GM04504 (cell line): Measurements from ENCODE around the gene SULT1C3.

ENCODE experiments used
- DNase-seq: peaks from one replicate; pipeline ENCODE4 v3.0.0-alpha.2; 2012; ENCODE audit warnings: low read depth

Gene SULT1C3

GRCh38 chr2:108239786-108240185 is at the start of gene SULT1C3:
TSS of gene SULT1C3 (plus strand) at chr2:108239968. CDS start at chr2:108247195, 7,227 bp downstream.
- no peak for DNase-seq

DNA sequence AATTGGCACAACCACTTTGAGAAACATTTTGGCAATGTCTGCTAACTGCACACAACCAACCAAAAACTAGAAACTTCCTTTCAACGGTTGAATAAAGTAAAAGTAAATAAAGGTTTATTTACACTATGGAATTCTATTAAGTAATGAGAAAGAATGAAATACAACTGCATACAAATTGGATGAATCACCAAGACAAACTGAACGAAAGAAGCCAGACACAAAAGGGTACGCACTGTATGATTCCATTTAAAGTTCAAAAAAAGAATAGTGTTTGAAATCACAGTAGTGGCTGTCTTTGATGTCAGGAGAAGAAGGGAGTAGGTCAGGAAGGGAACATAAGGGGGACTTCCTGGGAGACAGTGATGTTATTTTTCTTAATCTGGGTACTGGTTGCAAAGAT is 46.5 kb upstream of the SULT1C3 start:
- no peak for DNase-seq

DNA sequence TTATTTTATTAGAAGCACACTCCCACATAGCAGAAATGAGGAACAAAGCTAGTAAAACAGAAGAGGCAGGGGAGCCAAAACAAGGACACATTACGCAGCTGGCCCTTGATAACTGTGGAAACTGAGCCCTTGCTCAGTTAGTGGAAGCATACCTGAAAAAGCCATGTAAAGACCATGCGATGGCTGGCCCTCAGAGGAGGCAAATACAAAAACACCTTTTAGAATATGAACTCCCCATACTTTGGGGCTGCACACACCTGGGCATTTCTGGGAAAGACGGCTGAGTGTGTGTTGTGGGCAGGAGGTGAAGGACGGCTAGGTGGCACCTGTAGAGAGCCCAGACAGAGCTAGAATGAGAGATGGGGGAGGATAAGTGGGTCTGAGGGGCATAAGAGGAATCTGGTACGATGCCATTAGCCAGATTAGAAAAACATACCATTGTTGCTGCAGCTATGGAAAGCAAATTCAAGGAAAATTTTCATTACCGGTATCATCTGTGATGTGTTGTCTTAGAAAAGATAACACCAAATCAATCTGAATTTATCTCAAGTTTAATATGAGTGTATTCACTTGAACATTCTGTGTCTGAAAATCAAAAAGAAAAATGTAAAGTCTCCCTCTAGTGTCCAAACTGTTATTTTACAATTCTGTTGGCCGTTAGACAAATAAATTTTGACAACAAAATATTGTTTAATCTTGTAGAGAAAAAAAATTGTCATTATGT is 45.2 kb upstream of the SULT1C3 start:
- no peak for DNase-seq

DNA sequence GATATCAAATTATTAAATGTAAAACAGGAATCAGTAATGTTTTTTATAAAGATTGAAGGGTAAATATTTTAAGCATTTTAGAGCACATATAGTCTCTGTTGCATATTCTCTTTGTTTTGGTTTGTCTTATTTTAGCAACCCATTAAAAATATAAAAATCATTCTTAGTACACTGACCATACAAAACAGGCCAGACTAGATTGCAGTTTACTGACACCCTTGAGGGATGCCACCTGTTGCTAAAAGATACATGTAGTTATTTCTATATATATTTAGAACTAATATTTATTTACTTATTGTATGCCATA is 44.7 kb upstream of the SULT1C3 start:
- no peak for DNase-seq

- DNase-seq, result no peak
Observed at GRCh38 chr2:108199726-108200125, 40.0 kb upstream of the SULT1C3 start.

DNA sequence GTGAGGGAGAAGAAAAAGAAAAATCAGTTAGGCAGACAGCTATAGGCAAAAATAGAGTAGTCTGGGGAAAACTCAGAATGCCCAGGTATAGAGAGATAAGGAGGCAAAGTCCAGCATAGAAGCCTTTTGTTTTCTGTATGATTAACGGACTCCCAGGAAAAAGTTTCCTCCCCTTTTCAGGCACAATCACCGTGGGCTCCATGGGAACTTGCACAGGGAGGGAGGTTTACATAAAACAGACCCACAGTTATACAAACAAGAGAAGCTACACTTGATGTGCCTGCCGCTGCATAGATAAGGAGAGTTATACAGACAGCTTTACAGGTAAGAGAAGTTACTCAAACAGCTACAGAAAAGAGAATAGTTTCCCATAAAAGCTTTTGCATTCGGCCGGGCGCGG is 39.2 kb upstream of the SULT1C3 start:
- DNase-seq, result no peak

- no peak for DNase-seq
Observed at GRCh38 chr2:108212671-108213070, 27.1 kb upstream of the SULT1C3 start.

DNA sequence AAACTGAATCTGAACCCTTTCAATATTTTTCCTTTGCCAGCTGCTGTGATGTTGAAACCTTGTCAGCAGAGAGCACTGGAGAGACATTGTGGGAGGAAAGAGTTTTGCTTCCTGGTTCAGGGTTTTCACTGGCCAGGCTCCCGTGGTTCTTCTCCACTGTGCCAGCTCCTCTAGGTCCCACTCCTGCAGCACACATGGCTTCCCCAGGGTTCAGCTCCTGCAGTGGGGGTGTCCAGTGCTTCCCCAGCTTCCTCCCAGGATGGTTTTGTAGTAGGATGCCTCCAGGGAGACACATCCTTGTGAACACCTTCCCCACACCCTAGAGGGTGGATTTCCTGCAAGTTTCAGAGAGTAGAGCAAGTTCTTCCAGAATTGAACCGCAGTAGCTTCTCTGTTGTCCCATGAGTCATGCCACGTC is 24.0 kb upstream of the SULT1C3 start:
- DNase-seq, result peak; percentile 6

DNA sequence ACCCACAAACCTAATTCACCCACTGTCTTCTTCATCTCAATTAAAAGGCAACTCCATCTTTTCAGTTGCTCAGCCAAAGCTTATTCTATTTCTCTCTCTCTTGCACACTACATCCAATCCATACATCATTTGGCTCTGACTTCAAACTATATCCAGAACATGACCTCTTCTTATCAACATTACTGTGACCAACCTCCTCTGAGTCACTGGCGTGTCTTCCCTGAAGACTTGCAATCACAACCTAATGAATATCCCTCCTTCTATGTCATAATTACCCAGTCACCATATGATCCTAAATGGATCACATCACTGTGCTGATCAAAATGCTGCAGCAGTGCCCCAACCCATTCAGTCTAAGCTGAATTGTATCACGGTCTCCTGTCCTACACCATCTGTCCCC is 22.6 kb upstream of the SULT1C3 start:
- DNase-seq, result no peak

DNA sequence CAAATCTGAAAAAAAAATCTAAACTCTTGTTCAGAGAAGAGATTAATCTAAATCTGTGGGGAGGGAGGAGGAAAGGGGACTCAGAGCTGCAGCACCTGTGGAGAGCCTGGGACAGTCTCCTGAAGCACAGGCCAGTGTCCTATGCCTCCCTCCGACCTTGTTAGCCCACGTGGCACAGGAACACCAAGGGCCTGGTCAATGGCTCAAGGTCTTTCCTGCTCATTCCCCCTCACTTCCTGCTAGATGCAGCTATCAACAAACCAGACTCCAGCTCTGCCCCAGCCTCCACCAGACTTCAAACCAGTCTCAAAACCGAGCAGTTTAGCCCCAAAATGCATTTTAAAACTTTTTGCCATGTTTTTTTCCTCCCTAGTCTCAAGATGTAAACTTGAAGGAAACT is 20.1 kb upstream of the SULT1C3 start:
- DNase-seq, result no peak

- DNase-seq, result no peak
Observed at GRCh38 chr2:108220191-108220590, 19.6 kb upstream of the SULT1C3 start.

DNA sequence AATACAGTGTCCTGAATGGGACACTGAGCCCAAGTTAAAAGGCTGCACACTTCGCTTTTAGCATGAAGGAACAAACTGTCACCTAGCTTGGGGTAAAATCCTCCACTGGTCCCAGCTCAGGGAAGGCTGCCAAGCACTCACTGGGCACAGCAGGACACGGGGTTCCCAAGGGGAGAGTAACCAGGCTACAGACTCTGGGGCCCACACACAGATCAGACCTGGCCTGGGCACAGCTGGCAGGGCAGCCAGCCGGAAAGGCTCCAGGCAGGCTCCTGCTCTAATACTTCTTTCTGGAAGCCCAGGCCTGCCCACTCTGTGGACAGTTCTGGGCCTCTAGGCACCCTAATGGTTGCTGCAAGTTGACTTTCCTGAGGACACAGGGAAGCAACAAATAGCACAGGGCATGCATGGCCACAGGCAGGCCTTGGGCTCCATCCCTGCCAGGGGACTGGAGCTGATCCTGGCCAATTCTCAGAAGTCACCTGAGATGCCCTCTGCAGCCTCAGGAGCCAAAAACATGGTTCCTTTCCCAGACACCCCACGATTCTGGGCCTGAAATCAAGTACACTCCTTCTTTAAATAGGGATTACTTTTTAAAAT is 18.7 kb upstream of the SULT1C3 start:
- DNase-seq, result no peak

DNA sequence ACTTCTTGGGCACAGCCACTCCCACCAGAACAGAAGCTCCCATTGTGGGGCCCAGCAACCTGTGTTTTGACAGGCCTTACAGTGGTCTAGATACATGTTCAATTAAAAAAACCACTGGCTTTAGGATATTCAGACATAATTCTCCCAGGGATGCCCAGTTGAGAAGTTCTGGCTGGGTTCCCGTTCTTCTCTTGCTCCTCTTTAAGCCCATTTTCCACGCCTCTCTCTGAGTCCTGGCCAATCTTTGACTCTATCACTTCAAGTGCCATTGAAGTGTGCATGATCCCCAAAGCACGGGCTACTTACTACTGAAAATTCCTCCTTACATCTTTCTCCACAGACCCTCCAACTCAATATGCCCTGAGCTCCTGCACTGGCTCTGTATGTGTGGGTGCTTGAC is 17.5 kb upstream of the SULT1C3 start:
- no peak for DNase-seq

DNA sequence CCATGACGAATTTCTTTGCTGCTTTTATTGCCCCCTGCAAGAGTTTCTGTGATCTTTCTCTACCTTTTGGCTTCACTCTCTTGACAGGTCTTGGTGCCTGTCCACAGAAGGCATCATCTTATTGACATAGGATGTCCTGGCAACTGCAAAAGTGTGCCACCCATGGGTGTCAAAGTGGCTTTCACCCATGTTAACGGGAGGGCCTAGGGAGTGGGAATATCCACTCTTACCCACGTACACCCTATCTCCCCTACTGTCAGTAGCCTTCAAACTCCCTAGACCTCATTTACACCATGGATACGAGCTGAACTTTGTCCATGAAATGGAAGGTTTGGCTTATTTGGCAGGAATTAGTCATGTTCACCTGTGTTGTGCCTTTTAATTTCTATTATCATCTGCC is 16.2 kb upstream of the SULT1C3 start:
- DNase-seq, result no peak

DNA sequence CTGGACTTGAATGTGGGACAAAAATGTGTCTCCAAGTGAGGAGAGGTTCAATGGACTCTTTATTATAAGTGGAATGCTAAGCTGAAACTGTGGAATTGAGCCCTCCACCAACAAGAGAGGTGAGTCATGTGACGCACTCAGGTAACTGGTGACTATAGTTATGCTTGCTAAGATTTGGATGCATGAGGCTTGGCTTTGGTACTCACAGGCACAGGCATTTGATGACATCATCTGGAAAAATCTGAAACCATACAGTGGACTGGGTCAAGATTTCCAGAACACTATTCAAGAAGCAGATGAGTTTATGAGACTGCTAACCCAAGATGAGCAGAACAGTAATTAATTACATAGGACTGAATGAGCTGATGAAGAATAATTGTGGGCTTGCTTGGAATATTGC is 15.7 kb upstream of the SULT1C3 start:
- DNase-seq, result no peak

DNA sequence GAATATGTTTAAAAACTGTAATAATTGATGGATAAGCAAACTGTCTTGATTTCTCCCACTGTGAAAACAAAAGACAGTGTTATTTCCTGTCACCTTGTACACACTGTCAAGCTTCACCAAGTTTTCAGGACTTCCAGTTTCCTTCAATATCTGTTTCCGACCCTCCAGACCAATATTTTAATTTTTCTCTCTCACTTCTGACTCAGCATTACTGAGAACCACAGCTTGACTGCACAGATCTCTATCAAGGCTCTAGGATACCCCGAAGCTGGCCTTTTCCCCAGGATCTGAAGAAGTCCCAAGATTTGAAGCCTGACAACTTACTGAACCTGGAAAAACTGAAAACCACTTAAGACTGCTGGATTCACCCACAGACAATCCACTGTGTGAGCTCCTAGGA is 13.2 kb upstream of the SULT1C3 start:
- no peak for DNase-seq

GRCh38 chr2:108228006-108228405 is 11.8 kb upstream of the SULT1C3 start:
- no peak for DNase-seq

DNA sequence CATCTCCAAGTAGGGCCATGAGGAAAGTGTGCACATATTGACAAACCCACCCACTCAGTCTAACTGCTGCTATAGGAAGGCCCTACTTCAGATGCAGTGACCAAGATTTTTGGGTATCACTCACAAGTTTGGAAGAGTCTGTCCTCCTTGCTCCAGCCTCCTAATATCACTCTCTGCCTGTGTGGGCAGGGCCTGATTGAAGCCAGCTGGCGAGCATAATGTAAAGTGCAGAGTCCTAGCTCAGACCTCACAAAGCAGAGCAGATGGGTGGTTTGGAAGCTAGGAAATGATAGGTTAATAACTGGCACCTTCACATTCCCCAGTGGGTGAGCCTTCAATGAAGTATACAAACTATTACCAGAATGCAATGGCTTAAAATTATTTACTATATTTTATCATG is 11.2 kb upstream of the SULT1C3 start:
- DNase-seq, result no peak

- DNase-seq, result no peak
Observed at GRCh38 chr2:108229875-108230274, 9.9 kb upstream of the SULT1C3 start.

DNA sequence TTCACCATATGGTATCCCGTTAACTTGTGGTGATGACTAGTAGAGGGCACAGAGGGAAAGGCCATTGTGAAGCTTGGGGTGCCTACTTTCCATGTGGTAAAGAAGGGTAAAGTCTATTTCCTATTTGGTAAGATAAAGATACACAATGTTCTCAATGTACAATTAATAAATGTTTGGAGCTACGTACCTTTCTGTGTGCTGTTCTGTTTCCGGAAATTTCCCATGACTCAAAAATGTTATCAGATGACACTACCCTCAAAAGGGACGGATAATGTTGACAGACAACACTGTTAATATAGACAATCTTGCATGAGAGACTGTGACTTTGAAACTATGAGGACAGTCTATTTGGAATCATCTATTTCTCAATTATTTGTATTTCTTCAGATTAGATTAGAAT is 4.2 kb upstream of the SULT1C3 start:
- DNase-seq, result no peak

DNA sequence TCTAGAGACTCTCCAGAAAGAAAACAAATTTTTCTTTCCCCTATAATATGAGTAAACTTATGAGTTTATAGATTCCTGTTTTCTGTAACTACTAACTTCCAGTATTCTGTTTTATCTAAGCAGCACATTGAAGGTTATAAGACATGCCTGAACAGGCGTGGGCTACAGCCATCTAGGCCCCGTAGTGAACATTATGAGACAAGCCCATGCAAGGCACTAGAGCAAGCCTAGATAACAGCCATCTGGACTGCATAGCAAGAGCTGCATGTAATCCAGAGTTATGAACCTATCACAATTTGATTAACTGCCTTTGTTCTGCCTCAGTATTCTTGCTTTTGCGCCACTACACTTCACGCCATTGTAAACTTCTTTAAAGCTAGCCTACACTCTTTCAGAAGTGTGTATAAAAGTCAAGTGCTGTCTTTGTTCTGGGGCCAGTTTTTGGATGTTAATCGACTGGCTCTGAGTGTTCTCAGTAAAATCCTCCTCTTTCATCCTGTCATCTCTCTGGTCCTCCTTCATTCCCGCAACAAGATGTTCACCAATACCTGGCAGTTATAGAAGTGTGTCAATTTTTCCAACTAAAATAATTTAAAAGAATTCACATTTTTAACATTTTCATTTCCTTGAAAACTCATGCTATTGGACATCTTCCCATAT is 3.0 kb upstream of the SULT1C3 start:
- DNase-seq, result no peak

- DNase-seq, result no peak
Observed at GRCh38 chr2:108240966-108241365, 1.2 kb downstream of the SULT1C3 start.

- DNase-seq, result no peak
Observed at GRCh38 chr2:108243566-108243965, 3.8 kb downstream of the SULT1C3 start.
